ENCODE results near the gene SEBOX.

DNA sequence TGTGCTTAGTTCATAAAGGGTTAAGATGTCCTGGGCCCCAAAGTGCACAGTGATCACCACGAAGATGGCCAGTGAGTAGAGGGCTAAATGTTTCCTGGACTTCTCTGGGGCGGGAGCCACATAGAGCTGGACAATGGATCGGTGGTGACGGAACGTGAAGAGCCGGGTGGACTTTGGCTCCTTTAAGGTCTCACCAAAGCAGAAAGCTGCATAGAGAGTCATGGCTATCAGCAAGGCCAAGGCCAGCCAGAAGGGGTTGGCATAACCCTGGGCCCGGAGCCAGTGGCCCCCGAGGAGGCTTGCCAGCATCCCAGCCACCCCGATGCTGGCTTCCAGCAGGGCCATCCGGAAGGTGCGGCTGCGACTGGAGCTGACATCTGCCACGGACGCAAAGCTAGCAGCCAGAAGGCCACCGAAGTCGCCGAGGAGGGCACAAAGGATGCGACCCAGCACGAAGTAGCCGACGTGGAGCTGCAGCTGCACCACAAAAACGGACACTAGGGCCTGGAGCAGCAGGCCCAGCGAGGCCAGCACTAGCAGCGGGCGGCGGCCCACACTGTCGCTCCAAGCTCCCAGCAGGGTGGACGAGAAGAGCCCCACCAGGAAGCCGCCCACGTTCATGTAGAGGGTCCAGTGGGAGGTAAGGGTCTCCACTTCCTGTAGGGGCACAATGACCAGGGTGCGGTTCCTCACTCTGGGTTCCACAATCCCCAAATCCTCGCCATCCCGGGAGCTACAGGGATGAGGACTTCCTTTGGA, 40.0 kb upstream of the SEBOX start:
- TF ChIP-seq FOXA1 (IDR thresholded peaks at IDR 0.05) (no peak), NFRKB (IDR thresholded peaks at IDR 0.05) (no peak), HDGF (IDR thresholded peaks at IDR 0.05; ENCODE audit: borderline replicate concordance) (no peak), BHLHE40 (IDR thresholded peaks at IDR 0.05; ENCODE audit: borderline replicate concordance) (no peak), CTBP1 (IDR thresholded peaks at IDR 0.05; ENCODE audit: borderline replicate concordance) (no peak), FOXK2 (IDR thresholded peaks at IDR 0.05) (no peak), ZNF384 (IDR thresholded peaks at IDR 0.05) (no peak), ELF4 (IDR thresholded peaks at IDR 0.05) (no peak), SUZ12 (IDR thresholded peaks at IDR 0.05) (no peak), TARDBP (IDR thresholded peaks at IDR 0.05) (no peak)
- TF ChIP-seq, protein P1, sequence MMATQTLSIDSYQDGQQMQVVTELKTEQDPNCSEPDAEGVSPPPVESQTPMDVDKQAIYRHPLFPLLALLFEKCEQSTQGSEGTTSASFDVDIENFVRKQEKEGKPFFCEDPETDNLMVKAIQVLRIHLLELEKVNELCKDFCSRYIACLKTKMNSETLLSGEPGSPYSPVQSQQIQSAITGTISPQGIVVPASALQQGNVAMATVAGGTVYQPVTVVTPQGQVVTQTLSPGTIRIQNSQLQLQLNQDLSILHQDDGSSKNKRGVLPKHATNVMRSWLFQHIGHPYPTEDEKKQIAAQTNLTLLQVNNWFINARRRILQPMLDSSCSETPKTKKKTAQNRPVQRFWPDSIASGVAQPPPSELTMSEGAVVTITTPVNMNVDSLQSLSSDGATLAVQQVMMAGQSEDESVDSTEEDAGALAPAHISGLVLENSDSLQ (IDR thresholded peaks at IDR 0.05), result no peak
